ENCODE data around the gene TCHH.

Gene TCHH

DNA sequence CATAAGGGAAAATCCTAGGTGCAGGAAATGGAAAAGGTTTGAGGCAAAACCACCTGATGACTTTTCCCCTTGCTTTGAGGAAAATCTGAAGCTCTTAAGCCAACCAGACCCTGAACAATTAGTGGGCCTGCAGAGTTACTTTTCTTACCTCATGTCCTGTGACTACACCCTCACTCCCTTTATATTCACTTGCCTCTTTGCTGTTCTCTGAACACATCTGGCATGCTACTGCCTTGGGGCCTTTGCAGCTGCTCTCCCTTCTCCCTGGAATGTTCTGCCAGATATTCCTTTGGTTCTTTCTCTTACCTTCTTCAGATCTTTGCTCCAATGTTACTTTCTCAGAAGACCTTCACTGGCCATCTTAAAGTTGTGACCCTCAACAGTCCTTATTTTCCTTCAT, 22.0 kb upstream of the TCHH start:
- Histone ChIP-seq H3K4me3 (no peak overlapping the region), H3K9me3 (no peaks in the 10 kb centered on the region), H3K4me1 (no peaks in the 10 kb centered on the region), H3K36me3 (replicated peaks) (no peaks in the 10 kb centered on the region), H3K27me3 (ENCODE audit: low read depth) (no peaks in the 10 kb centered on the region)
- in situ Hi-C loops (cut with MboI; ENCODE audit: low sequenced_read_pairs), result no loop called here
- no peak for DNase-seq (ENCODE audit: low spot score in 2 of 2)

DNA sequence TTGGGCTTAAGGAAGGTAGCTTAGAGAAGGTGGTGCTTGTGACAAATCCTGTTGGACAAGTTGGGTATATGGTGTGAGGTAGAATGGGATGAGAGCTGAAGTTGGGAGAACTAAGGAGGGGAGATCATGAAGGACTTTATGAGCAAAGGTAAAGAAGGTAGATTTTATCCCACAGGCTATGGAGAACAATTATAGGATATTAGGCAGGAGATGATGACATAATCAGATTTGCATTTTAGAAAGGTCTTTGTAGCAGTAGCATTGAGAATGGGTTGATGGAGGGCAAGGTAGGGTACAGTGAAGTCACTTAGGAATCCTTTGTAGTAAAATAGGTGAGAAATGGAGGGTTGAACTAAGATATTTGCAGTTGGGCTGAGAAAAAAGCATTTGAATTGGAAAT, 14.9 kb upstream of the TCHH start:
- Histone ChIP-seq H3K4me1 (no peaks in the 10 kb centered on the region), H3K9me3 (no peaks in the 10 kb centered on the region), H3K4me3 (no peak overlapping the region), H3K36me3 (replicated peaks) (no peaks in the 10 kb centered on the region), H3K27me3 (ENCODE audit: low read depth) (0 out of 2 replicates have a peak, but pooled peaks cover 3% of the 10 kb centered on the region)
- no peak for DNase-seq (ENCODE audit: low spot score in 2 of 2)
- in situ Hi-C loops (cut with MboI; ENCODE audit: low sequenced_read_pairs), result no loop called here

DNA sequence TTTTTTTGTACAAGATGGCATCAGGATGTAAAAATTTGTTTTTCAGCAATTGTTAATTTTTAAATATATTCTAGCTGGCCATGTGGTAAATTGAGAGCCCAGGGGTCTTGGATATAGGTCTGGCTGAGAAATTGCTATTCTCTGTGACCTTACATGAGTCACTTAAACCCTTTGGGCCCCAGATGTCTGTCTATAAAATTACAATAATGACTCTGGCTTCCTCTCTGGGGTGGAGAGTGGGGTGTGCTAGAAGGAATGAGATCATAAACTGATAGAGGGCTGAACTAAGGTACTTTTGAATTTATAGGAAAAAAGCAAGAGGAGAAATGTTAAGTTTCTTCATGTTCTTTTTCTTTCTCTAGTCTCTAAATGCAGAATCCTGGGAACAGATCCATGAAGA, 12.4 kb upstream of the TCHH start:
- no peaks in the 10 kb centered on the region for H3K9me3 ChIP-seq
- peaks cover 6% of the 10 kb centered on the region; the same call in 1 of the 2 replicates for H3K27me3 ChIP-seq (ENCODE audit: low read depth)
- DNase-seq (ENCODE audit: low spot score in 2 of 2), result no peak
- no peak overlapping the region for H3K4me3 ChIP-seq
- H3K4me1 ChIP-seq, result no peaks in the 10 kb centered on the region
- in situ Hi-C loops (cut with MboI; ENCODE audit: low sequenced_read_pairs), result no loop called here
- H3K36me3 ChIP-seq (replicated peaks), result no peaks in the 10 kb centered on the region

DNA sequence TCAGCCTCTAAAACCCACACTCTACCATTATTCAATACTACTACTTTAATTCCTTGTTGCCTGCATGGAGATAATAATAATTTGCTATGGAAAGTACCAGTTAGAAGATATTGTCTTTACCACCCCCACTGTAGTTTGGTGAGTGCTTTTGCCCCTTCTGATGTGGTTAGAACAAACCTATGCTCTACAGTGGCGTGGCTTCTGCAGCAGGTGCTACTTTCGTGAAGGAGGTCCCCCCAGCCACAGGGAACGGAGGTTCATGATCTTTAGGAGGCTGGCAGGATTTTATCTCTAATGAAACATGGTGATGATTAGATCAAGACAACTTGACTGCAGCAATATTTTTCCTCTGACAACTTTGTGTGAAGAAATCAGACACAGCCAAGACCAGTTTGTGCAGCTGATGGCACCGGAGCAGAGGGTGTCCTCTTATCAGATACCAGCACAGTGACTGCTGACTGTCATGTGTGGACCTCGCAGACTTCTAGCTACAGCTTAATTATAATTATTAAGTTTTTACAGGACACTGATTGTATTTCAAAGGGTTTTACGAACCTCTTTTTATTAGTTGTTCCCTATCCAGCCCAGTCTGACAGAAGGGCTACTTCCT, 10.7 kb upstream of the TCHH start:
- Histone ChIP-seq H3K36me3 (replicated peaks) (no peaks in the 10 kb centered on the region), H3K4me1 (no peaks in the 10 kb centered on the region), H3K27me3 (ENCODE audit: low read depth) (peaks cover 6% of the 10 kb centered on the region; the same call in 1 of the 2 replicates), H3K4me3 (no peak overlapping the region), H3K9me3 (no peaks in the 10 kb centered on the region)
- no peak for DNase-seq (ENCODE audit: low spot score in 2 of 2)
- in situ Hi-C loops (cut with MboI; ENCODE audit: low sequenced_read_pairs), result no loop called here

DNA sequence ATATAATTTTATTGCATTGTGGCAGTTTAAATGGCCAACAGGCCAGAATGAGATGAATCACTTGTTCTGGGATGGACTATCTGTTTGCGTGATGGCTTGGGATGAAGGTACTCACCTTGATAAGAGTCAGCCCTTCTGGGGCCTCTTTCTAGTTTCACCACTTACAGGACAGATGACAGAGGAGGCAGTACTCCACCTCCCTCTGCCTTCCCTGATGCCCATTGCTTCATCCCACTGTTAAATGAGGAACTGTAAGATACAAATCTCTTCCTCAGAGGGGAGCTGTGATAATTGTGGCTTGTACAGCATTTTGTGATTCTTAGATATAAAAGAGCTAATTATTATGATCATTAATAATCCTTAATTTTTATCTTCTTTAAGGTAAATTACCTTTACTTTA, 3.7 kb upstream of the TCHH start:
- H3K9me3 ChIP-seq, result no peaks in the 10 kb centered on the region
- in situ Hi-C loops (cut with MboI; ENCODE audit: low sequenced_read_pairs), result no loop called here

DNA sequence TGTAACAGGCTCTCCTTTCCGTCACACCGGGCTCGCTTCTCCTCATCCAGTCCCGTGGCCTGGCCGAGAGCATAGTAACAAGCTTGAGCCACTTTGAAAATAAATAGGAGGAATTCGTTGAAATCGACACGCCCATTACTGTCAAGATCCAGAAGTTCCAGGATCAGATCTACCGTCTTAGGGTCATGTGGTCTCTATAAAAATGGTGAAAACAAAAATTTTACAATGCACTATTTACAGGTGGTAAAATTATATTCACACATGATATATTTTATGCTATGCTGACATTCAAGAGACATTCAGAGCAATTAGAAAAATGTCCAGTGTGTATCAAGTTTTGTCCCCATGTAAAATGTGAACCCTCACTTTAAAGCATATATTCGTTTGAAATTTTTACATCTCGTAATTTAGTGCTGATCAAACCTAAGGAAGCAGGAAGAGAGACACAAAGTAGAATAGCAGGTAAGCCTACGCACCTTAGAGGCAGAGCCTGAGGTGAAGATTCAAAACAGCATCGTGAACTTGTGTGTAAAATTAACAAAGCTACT, 2.3 kb downstream of the TCHH start:
- H3K9me3 ChIP-seq, result no peaks in the 10 kb centered on the region
- DNase-seq (ENCODE audit: low spot score in 2 of 2), result no peak
- H3K4me1 ChIP-seq, result no peaks in the 10 kb centered on the region
- H3K36me3 ChIP-seq (replicated peaks), result no peaks in the 10 kb centered on the region
- no peak overlapping the region for H3K4me3 ChIP-seq
- in situ Hi-C loops (cut with MboI; ENCODE audit: low sequenced_read_pairs), result no loop called here
- peaks cover 63% of the 10 kb centered on the region for H3K27me3 ChIP-seq (ENCODE audit: low read depth)

More for the DNA sequence above, 3.7 kb upstream of the TCHH start:
- Histone ChIP-seq H3K4me1 (no peaks in the 10 kb centered on the region), H3K36me3 (replicated peaks) (no peaks in the 10 kb centered on the region), H3K27me3 (ENCODE audit: low read depth) (peaks cover 19% of the 10 kb centered on the region), H3K4me3 (no peak overlapping the region)
- no peak for DNase-seq (ENCODE audit: low spot score in 2 of 2)

DNA sequence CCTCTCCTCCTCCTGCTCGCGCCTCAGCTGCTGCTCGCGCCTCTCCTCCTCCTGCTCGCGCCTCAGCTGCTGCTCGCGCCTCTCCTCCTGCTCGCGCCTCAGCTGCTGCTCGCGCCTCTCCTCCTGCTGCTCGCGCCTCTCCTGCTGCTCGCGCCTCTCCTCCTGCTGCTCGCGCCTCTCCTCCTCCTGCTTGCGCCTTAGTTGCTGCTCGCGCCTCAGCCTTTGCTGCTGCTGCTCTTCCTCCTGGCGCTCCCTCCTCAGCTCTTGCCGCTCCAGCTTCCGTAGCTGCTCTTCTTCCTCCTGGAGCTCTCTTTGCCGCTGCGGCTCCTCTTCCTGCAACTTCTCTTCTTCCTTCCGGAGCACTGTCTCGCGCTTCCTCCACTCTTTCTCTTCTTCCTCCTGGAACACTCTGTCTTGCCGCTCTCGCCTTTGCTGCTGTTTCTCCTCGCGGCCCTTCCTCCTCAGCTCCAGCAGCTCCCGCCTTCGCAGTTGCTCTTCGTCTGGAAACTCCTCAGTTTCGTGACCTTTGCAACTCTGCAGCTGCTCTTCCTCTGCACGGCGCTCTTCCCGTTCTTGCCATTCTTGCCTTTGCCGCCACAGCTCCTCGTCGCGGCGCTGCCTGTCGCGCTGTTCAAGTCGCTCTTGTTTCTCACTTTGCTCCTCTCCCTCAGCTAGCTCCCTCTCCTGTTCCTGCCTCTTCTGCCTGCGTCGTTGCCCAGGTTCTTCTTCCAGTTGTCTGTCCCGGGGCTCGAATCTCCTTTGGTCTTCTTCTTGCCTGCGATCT, 3.0 kb downstream of the TCHH start:
- in situ Hi-C loops (cut with MboI; ENCODE audit: low sequenced_read_pairs), result no loop called here
- no peaks in the 10 kb centered on the region for H3K36me3 ChIP-seq (replicated peaks)
- peaks cover 70% of the 10 kb centered on the region for H3K27me3 ChIP-seq (ENCODE audit: low read depth)
- DNase-seq (ENCODE audit: low spot score in 2 of 2), result no peak
- no peaks in the 10 kb centered on the region for H3K9me3 ChIP-seq
- no peaks in the 10 kb centered on the region for H3K4me1 ChIP-seq
- H3K4me3 ChIP-seq, result no peak overlapping the region

DNA sequence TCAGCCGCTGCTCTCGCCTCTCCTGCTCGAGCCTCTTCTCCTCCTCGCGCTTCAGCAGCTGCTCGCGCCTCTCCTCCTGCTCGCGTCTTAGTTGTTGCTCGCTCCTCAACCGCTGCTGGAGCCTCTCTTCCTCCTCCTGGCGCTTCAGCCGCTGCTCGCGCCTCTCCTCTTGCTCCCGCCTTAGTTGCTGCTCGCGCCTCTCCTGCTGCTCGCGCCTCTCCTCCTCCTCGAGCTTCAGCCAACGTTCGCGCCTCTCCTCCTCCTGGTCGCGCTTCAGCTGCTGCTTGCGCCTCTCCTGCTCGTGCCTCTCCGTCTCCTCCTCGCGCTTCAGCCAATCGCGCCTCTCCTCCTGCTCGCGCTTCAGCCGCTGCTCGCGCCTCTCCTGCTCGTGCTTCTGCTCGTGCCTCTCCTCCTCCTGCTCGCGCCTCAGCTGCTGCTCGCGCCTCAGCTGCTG, 3.7 kb downstream of the TCHH start:
- DNase-seq (ENCODE audit: low spot score in 2 of 2), result peak in 1 of 2 experiments; percentile 16
- H3K9me3 ChIP-seq, result no peaks in the 10 kb centered on the region
- H3K36me3 ChIP-seq (replicated peaks), result no peaks in the 10 kb centered on the region
- no peak overlapping the region for H3K4me3 ChIP-seq
- H3K4me1 ChIP-seq, result no peaks in the 10 kb centered on the region
- peaks cover 77% of the 10 kb centered on the region for H3K27me3 ChIP-seq (ENCODE audit: low read depth)
- in situ Hi-C loops (cut with MboI; ENCODE audit: low sequenced_read_pairs), result no loop called here

DNA sequence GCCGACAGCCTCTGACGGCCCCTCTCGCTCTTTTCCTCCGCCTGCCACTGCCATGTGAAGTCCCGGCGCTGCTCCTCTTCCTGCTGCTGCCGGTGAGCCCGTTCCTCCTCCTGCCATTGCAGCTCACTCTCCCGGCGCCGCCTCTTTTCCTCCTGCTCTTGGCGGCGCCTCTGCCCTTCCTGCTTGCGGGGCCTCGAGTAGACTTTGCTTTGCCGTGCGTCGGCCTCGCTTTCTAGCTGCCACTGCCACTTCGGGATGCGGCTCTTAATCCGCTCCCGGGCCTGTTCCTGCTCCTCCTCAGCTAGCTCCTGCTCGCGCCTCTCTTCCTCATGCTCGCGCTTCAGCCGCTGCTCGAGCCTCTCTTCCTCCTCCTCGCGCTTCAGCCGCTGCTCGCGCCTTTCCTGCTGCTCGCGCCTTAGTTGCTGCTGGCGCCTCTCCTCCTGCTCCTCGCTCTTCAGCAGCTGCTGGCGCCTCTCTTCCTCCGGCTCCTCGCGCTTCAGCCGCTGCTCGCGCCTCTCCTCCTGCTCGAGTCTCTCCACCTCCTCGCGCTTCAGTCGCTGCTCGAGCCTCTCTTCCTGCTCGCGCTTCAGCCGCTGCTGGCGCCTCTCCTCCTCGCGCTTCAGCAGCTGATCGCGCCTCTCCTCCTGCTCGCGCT, 4.3 kb downstream of the TCHH start:
- Histone ChIP-seq H3K27me3 (ENCODE audit: low read depth) (peaks cover 83% of the 10 kb centered on the region), H3K4me3 (no peak overlapping the region), H3K9me3 (no peaks in the 10 kb centered on the region), H3K4me1 (no peaks in the 10 kb centered on the region), H3K36me3 (replicated peaks) (no peaks in the 10 kb centered on the region)
- peak in 1 of 2 experiments; percentile 32 for DNase-seq (ENCODE audit: low spot score in 2 of 2)
- in situ Hi-C loops (cut with MboI; ENCODE audit: low sequenced_read_pairs), result no loop called here

DNA sequence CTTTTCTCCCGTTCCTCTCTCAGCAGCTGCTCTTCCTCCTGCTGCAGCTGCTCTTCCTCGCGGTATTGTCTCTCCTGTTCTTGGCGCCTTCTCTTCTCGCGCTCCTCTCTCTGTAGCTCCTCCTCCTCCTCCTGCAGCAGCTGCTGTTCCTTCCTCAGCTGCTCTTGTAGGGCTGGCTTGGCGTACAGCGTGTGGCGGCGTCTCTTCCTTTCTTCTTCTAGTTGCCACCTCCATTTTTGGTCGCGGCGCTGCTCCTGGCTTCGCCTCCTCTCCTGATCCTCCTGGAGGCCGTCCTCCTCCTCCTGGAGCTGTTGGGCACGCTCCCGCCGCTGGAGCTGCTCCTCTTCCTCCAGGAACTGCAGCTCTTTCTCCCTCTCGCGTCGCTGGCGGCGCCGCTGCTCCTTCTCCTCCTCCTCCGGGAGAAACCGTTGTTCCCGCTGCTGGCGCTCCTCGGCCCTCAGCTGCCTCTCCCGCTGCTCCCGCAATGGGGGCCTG, 4.8 kb downstream of the TCHH start:
- Histone ChIP-seq H3K27me3 (ENCODE audit: low read depth) (peaks cover 88% of the 10 kb centered on the region), H3K9me3 (no peaks in the 10 kb centered on the region)
- in situ Hi-C loops (cut with MboI; ENCODE audit: low sequenced_read_pairs), result no loop called here

DNA sequence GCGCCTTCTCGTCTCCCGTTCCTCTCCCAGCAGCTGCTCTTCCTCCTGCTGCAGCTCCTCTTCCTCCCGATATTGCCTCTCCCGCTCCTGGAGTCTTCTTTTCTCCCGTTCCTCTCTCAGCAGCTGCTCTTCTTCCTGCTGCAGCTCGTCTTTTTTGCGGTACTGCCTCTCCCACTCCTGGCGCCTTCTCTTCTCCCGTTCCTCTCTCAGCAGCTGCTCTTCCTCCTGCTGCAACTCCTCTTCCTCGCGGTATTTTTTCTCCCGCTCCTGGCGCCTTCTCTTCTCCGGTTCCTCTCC, 5.3 kb downstream of the TCHH start:
- DNase-seq (ENCODE audit: low spot score in 2 of 2), result no peak
- in situ Hi-C loops (cut with MboI; ENCODE audit: low sequenced_read_pairs), result no loop called here
- H3K4me1 ChIP-seq, result no peaks in the 10 kb centered on the region
- H3K27me3 ChIP-seq (ENCODE audit: low read depth), result peaks cover 89% of the 10 kb centered on the region
- H3K36me3 ChIP-seq (replicated peaks), result no peaks in the 10 kb centered on the region
- no peaks in the 10 kb centered on the region for H3K9me3 ChIP-seq
- no peak overlapping the region for H3K4me3 ChIP-seq

More for the DNA sequence above, 4.8 kb downstream of the TCHH start:
- DNase-seq (ENCODE audit: low spot score in 2 of 2), result no peak
- Histone ChIP-seq H3K36me3 (replicated peaks) (no peaks in the 10 kb centered on the region), H3K4me1 (no peaks in the 10 kb centered on the region), H3K4me3 (no peak overlapping the region)

DNA sequence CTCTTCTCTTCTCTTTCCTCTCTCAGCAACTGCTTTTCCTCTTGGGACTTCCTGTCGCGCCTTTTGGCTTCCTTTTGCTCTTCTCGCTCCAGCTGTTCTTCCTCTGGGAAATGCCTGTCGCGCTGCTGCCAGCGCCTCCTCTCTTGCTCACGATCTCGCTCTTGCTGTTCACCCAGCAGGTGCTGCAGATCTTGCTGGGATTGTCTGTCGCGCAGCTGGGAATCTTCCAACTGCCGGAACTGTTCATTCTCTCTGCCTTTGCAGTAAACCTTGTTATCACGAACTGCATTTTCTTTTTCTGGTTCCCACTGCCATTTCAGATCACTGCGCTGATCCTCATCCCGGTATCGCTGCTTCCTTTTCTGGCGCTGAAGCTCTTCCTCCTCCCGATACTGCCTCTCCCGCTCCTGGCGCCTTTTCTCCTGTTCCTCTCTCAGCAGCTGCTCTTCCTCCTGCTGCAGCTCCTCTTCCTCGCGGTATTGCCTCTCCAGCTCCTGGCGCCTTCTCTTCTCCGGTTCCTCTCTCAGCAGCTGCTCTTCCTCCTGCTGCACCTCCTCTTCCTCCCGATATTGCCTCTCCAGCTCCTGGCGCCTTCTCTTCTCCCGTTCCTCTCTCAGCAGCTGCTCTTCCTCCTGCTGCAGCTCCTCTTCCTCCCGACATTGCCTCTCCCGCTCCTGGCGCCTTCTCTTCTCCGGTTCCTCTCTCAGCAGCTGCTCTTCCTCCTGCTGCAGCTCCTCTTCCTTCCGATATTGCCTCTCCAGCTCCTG, 5.8 kb downstream of the TCHH start:
- Histone ChIP-seq H3K36me3 (replicated peaks) (no peaks in the 10 kb centered on the region), H3K4me3 (no peak overlapping the region), H3K27me3 (ENCODE audit: low read depth) (peaks cover 84% of the 10 kb centered on the region), H3K4me1 (no peaks in the 10 kb centered on the region), H3K9me3 (no peaks in the 10 kb centered on the region)
- DNase-seq (ENCODE audit: low spot score in 2 of 2), result no peak
- in situ Hi-C loops (cut with MboI; ENCODE audit: low sequenced_read_pairs), result no loop called here

DNA sequence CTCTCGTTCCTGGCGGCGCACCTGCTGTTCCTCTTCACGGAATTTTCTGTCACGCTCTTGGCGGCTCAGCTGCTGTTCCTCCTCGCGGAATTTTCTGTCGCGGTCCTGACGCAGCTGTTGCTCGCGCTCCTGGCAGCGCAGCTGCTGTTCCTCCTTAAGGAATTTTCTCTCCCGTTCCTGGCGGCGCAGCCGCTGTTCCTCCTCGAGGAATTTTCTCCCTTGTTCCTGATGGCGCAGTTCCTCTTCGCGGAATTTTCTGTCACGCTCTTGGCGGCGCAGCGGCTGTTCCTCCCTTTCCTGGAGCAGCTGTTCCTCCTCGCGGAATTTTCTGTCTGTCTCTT, 6.4 kb downstream of the TCHH start:
- Histone ChIP-seq H3K4me1 (no peaks in the 10 kb centered on the region), H3K9me3 (no peaks in the 10 kb centered on the region), H3K4me3 (no peak overlapping the region), H3K36me3 (replicated peaks) (no peaks in the 10 kb centered on the region), H3K27me3 (ENCODE audit: low read depth) (peaks cover 78% of the 10 kb centered on the region)
- in situ Hi-C loops (cut with MboI; ENCODE audit: low sequenced_read_pairs), result no loop called here
- no peak for DNase-seq (ENCODE audit: low spot score in 2 of 2)

Measured in HAP-1 (cell line).